H1 (cell line): ENCODE data around the gene TBC1D22A. TPM values are rescaled to one million over a fixed set of nuclear protein-coding genes. Genes with fewer than 3 reads are reported as not detected.

Source experiments
- CTCF ChIA-PET: fragments of 300-600 bp; sonication (Branson Sonifier 250); formaldehyde crosslinking; loops from one replicate; lab custom pipeline; 2021; ENCODE audit not compliant: partially characterized antibody; lab: Charles Lee
- POLR2A ChIA-PET: fragments of 300-600 bp; sonication (Branson Sonifier 250); formaldehyde crosslinking; loops from one replicate; lab custom pipeline; 2021; ENCODE audit warnings: inconsistent platforms; ENCODE audit not compliant: partially characterized antibody; lab: Charles Lee
- DNase-seq, 2 experiments: peaks; one replicate each; pipeline versions ENCODE4 v3.0.0 to v3.0.0-alpha.2; 2010 to 2022; ENCODE audit warnings: low spot score in 2 of 2, low read depth in 1 of 2, mixed read lengths in 1 of 2
- FAIRE-seq: peaks from 2 replicates; lab custom pipeline; 2011; peaks lifted over from hg19 to GRCh38; lab: Jason Lieb, UNC
- H2AFZ ChIP-seq: 2 replicates; pipeline ENCODE4 v1.8.1; 2012; ENCODE audit warnings: low read length, inconsistent platforms
- H2AK5ac ChIP-seq: 2 replicates; pipeline ENCODE4 v1.6.1; 2013; ENCODE audit warnings: low read depth, low read length
- H2BK120ac ChIP-seq: replicated peaks from 2 replicates; pipeline ENCODE3; 2013; ENCODE audit warnings: low read depth, low read length, inconsistent platforms
- H2BK12ac ChIP-seq: 2 replicates; pipeline ENCODE4 v1.6.1; 2013; ENCODE audit warnings: low read depth, low read length
- H2BK15ac ChIP-seq: 2 replicates; pipeline ENCODE4 v1.6.1; 2013; ENCODE audit warnings: low read length
- H2BK20ac ChIP-seq: 2 replicates; pipeline ENCODE4 v1.6.1; 2013; ENCODE audit warnings: low read length
- H2BK5ac ChIP-seq: 2 replicates; pipeline ENCODE4 v1.6.1; 2013; ENCODE audit warnings: low read depth, low read length
- H3K14ac ChIP-seq: 2 replicates; pipeline ENCODE4 v1.6.1; 2013; ENCODE audit warnings: inconsistent platforms; ENCODE audit not compliant: insufficient read length
- H3K18ac ChIP-seq: 2 replicates; pipeline ENCODE4 v1.6.1; 2013; ENCODE audit warnings: low read length; ENCODE audit errors: extremely low read depth
- H3K23ac ChIP-seq: 2 replicates; pipeline ENCODE4 v1.6.1; 2013; ENCODE audit warnings: inconsistent platforms; ENCODE audit not compliant: insufficient read length
- H3K23me2 ChIP-seq: 2 replicates; pipeline ENCODE4 v1.6.1; 2013; ENCODE audit warnings: low read depth, low read length
- H3K27ac ChIP-seq: 2 replicates; pipeline ENCODE4 v1.6.1; 2011; ENCODE audit warnings: low read depth, low read length, inconsistent platforms
- H3K27me3 ChIP-seq, 4 experiments: replicated peaks in 1 of 4; 1 replicate in 1 of 4; 2 replicates in 3 of 4; pipeline versions ENCODE4 v1.6.1 to v1.8.1; 2011 to 2013; ENCODE audit warnings: low read length in 3 of 4, mild to moderate bottlenecking in 3 of 4, inconsistent platforms in 2 of 4, mixed read lengths in 2 of 4, moderate library complexity in 1 of 4; ENCODE audit not compliant: control insufficient read depth in 3 of 4, insufficient read depth in 3 of 4; ENCODE audit errors: extremely low read depth in 1 of 4
- H3K36me3 ChIP-seq, 4 experiments: 2 replicates each; pipeline versions ENCODE4 v1.6.1 to v1.8.1; 2011 to 2013; ENCODE audit warnings: mild to moderate bottlenecking in 4 of 4, low read length in 3 of 4, moderate library complexity in 2 of 4, control low read depth in 1 of 4, inconsistent platforms in 1 of 4; ENCODE audit not compliant: insufficient read depth in 4 of 4, control insufficient read depth in 2 of 4
- H3K4ac ChIP-seq: replicated peaks from 2 replicates; pipeline ENCODE3; 2013; ENCODE audit warnings: low read length, low read depth, mixed read lengths, inconsistent platforms; ENCODE audit not compliant: insufficient read length
- H3K4me1 ChIP-seq, 4 experiments: replicated peaks in 1 of 4; 1 replicate in 1 of 4; 2 replicates in 3 of 4; pipeline versions ENCODE4 v1.6.1 to v1.8.1; 2011 to 2013; ENCODE audit warnings: low read length in 3 of 4, inconsistent platforms in 2 of 4, mixed read lengths in 1 of 4; ENCODE audit not compliant: insufficient read depth in 4 of 4, control insufficient read depth in 3 of 4
- H3K4me2 ChIP-seq, 2 experiments: 2 replicates each; pipeline versions ENCODE4 v1.6.1 to v1.8.1; 2011 to 2013; ENCODE audit warnings: low read depth in 2 of 2, low read length in 2 of 2, control low read depth in 1 of 2, inconsistent platforms in 1 of 2, mild to moderate bottlenecking in 1 of 2; ENCODE audit not compliant: insufficient read depth in 1 of 2
- H3K4me3 ChIP-seq, 4 experiments: fragments of 200-600, 300-600 bp in 1 of 4; sonication (generic), shearing (Covaris generic), sonication (Bioruptor Twin) in 1 of 4; 2 replicates each; pipeline versions ENCODE4 v1.5.1 to v1.8.1; 2011 to 2016; ENCODE audit warnings: low read length in 4 of 4, low read depth in 3 of 4, control low read depth in 2 of 4, inconsistent platforms in 2 of 4, mild to moderate bottlenecking in 2 of 4, mixed read lengths in 1 of 4, moderate library complexity in 1 of 4; ENCODE audit not compliant: insufficient read depth in 2 of 4; ENCODE audit errors: extremely low read depth in 1 of 4
- H3K56ac ChIP-seq: replicated peaks from 2 replicates; pipeline ENCODE3; 2013; ENCODE audit warnings: low read depth, mild to moderate bottlenecking, mixed read lengths, low read length, inconsistent platforms; ENCODE audit not compliant: insufficient read length
- H3K79me1 ChIP-seq: 2 replicates; pipeline ENCODE4 v1.6.1; 2013; ENCODE audit warnings: low read depth, low read length, control low read depth
- H3K79me2 ChIP-seq, 2 experiments: 2 replicates each; pipeline versions ENCODE4 v1.6.1 to v1.8.1; 2012 to 2013; ENCODE audit warnings: low read length in 2 of 2, mild to moderate bottlenecking in 2 of 2, inconsistent platforms in 1 of 2; ENCODE audit not compliant: insufficient read depth in 2 of 2, control insufficient read depth in 1 of 2
- H3K9ac ChIP-seq, 4 experiments: replicated peaks in 1 of 4; 1 replicate in 1 of 4; 2 replicates in 3 of 4; pipeline versions ENCODE4 v1.6.1 to v1.8.1; 2011 to 2013; ENCODE audit warnings: low read depth in 3 of 4, low read length in 3 of 4, control low read depth in 2 of 4, mild to moderate bottlenecking in 2 of 4, moderate library complexity in 2 of 4, inconsistent platforms in 1 of 4; ENCODE audit errors: extremely low read depth in 1 of 4
- H3K9me3 ChIP-seq, 2 experiments: 2 replicates each; pipeline versions ENCODE4 v1.6.1 to v1.8.1; 2012 to 2013; ENCODE audit warnings: mild to moderate bottlenecking in 2 of 2, moderate library complexity in 2 of 2, control low read depth in 1 of 2, inconsistent platforms in 1 of 2, low read depth in 1 of 2, low read length in 1 of 2, mixed read lengths in 1 of 2; ENCODE audit not compliant: insufficient read depth in 2 of 2
- H4K20me1 ChIP-seq, 2 experiments: replicated peaks in 1 of 2; 2 replicates each; pipeline versions ENCODE3 to v1.8.1; 2011 to 2013; ENCODE audit warnings: inconsistent platforms in 2 of 2, low read length in 2 of 2, mild to moderate bottlenecking in 1 of 2; ENCODE audit not compliant: insufficient read depth in 2 of 2, control insufficient read depth in 1 of 2
- H4K5ac ChIP-seq: 2 replicates; pipeline ENCODE4 v1.6.1; 2013; ENCODE audit warnings: low read length, low read depth, mixed read lengths, inconsistent platforms; ENCODE audit not compliant: insufficient read length
- H4K8ac ChIP-seq: 2 replicates; pipeline ENCODE4 v1.8.0; 2013; ENCODE audit warnings: mild to moderate bottlenecking, moderate library complexity, low read length, inconsistent platforms; ENCODE audit not compliant: insufficient read depth; ENCODE audit errors: extremely low read depth
- H4K91ac ChIP-seq: replicated peaks from 2 replicates; pipeline ENCODE3; 2013; ENCODE audit warnings: low read length, mixed read lengths, inconsistent platforms; ENCODE audit not compliant: insufficient read length
- BACH1 ChIP-seq: IDR thresholded peaks from 2 replicates; pipeline ENCODE4 v1.6.1; 2012; ENCODE audit warnings: low read length, improper control_type of control experiment
- BCL11A ChIP-seq, 2 experiments: IDR thresholded peaks; one replicate each; pipeline ENCODE4 v1.6.1; 2011; ENCODE audit warnings: low read depth in 2 of 2, low read length in 2 of 2, mild to moderate bottlenecking in 2 of 2
- GABPA ChIP-seq: IDR thresholded peaks from 2 replicates; pipeline ENCODE4 v1.6.1; 2011; ENCODE audit warnings: mild to moderate bottlenecking, low read length, moderate library complexity, borderline replicate concordance; ENCODE audit not compliant: insufficient read depth
- KDM1A ChIP-seq: fragments of 200-600, 300-600 bp; sonication (generic); IDR thresholded peaks from 2 replicates; pipeline ENCODE4 v1.7.1; 2016; ENCODE audit warnings: mild to moderate bottlenecking, low read length, borderline replicate concordance
- RFX5 ChIP-seq: IDR thresholded peaks from 2 replicates; pipeline ENCODE4 v1.6.1; 2011; ENCODE audit warnings: low read depth, low read length, improper control_type of control experiment, borderline replicate concordance
- WGBS, 2 experiments: shearing (Covaris generic) in 1 of 2; methylation state at CpG; one replicate each; pipeline versions ENCODE4 v1.1.6 to v1.1.7; 2013 to 2015; ENCODE audit warnings: low lambda C conversion rate in 2 of 2, mixed read lengths in 2 of 2, inconsistent platforms in 1 of 2, low coverage in 1 of 2, missing lambda C conversion rate in 1 of 2; ENCODE audit not compliant: insufficient replicate concordance in 2 of 2, insufficient coverage in 1 of 2, insufficient read length in 1 of 2; ENCODE audit errors: extremely low coverage in 1 of 2, missing lambda C conversion rate in 1 of 2; 5-methylcytosine and 5-hydroxymethylcytosine counted together
- polyA plus RNA-seq, 7 experiments: library from polyadenylated mRNA; depleted of rRNA in 3 of 7; stranded (reverse) in 5 of 7; unstranded in 2 of 7; fragments of >200 nt in 5 of 7; fragments of 200-250 nt in 2 of 7; gene quantifications; 1 replicate in 5 of 7; 2 replicates in 1 of 7; 4 replicates in 1 of 7; pipeline versions ENCODE4 v1.2.1 to v1.2.3, GENCODE V29; 2011 to 2013; ENCODE audit warnings: missing spikeins in 2 of 7, mixed read lengths in 2 of 7
- total RNA-seq: library from RNA; stranded (reverse); fragmentation: NEBNext Ultra II Directional; extraction: Animal tissue kit (Norgen Biotek cat#: 25700); gene quantifications from 2 replicates; pipeline ENCODE4 v1.2.1, GENCODE V29; 2021

TBC1D22A gene
- total and polyA plus RNA-seq, 2 of the 8 experiments (the other 6 are each of a cell fraction or from before 2014, with no cell fraction given), result 11.9 to 18.4 TPM

DNA sequence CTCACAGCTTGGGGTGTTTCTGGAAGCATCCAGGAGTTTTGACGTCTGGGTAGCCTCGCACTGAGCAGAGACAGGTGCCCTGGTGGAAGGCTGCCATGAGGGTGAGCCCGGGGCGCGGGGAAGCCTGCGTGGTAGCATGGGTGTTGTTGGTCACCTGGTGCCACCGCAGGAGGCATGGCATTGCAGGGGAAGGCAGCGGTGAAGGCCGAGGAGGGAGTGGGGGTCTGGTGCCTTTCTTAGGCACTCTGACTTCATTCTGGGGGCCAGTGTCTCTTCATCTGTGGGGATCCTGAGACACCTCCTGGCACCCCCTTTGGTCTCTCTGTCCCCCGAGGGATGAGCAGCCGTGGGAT lies 271.2 kb downstream of the TBC1D22A start:
- Histone ChIP-seq H3K27ac (no peak overlapping the region), H3K9ac (no peak overlapping the region), H3K56ac (no peak overlapping the region), H3K23me2 (0 out of 2 replicates have a peak, but pooled peaks cover under 1% of the 10 kb centered on the region), H3K4me1 (peaks cover 1 to 12% (median 2%) of the 10 kb centered on the region in 4 experiments; a peak in 5 of 7 replicates), H4K8ac (no peak overlapping the region), H2BK12ac (no peak overlapping the region), H3K4ac (no peak overlapping the region), H3K23ac (no peak overlapping the region), H3K36me3 (no peaks in the 10 kb centered on the region), H3K4me3 (no peak overlapping the region), H3K27me3 (peaks cover 0 to 4% (median 2%) of the 10 kb centered on the region in 4 experiments; a peak in 2 of 7 replicates), H2BK20ac (no peak overlapping the region), H3K14ac (no peak overlapping the region), H4K20me1 (peaks cover 2 to 5% of the 10 kb centered on the region in 2 experiments), H3K9me3 (no peaks in the 10 kb centered on the region), H3K79me2 (no peaks in the 10 kb centered on the region), H2AFZ (no peak overlapping the region), H3K79me1 (peaks cover 4% of the 10 kb centered on the region), H4K5ac (no peak overlapping the region), H2BK5ac (no peak overlapping the region), H2BK120ac (no peak overlapping the region), H2BK15ac (no peak overlapping the region), H4K91ac (no peak overlapping the region), H3K18ac (no peak overlapping the region), H2AK5ac (no peak overlapping the region), H3K4me2 (no peak overlapping the region)
- ChIA-PET POLR2A (no interaction called here), CTCF (interaction anchor here (0.9 to 2.3 kb wide), 3 partner anchors 21 to 106 kb away, joined by 3 to 10 read pairs (median 3); no protein-coding TSS in a partner anchor)
- no peak for FAIRE-seq
- no peak for DNase-seq
- 93% methylated on average over 11 of the region's 11 CpGs; no CpG with 5 or more reads in 1 of the 2 experiments for WGBS, 2 experiments
- TF ChIP-seq KDM1A (no peak), BACH1 (no peak), BCL11A (IDR thresholded peaks at IDR 0.05; ENCODE audit: low read depth in 2 of 2, low read length in 2 of 2) (no peak), RFX5 (no peak), GABPA (no peak)
